GM21515 (cell line): ENCODE results near the gene POU6F2.

Source experiments
- ATAC-seq: cut with Tn5 transposase; IDR thresholded peaks from one replicate; pipeline ENCODE4 v1.9.1; 2021; ENCODE audit not compliant: unreplicated experiment

Gene POU6F2

GRCh38 chr7:39430441-39430840 lies 452.7 kb downstream of the POU6F2 start:
- no peak for ATAC-seq

GRCh38 chr7:39430909-39431641 lies 453.4 kb downstream of the POU6F2 start:
- ATAC-seq = no peak

- ATAC-seq = no peak
These were observed 454.7 kb downstream of the POU6F2 start for GRCh38 chr7:39432368-39432767.

- no peak for ATAC-seq
These were observed 455.2 kb downstream of the POU6F2 start for GRCh38 chr7:39432807-39433416.

GRCh38 chr7:39433550-39433949 lies 455.8 kb downstream of the POU6F2 start:
- ATAC-seq = no peak

- ATAC-seq = no peak
These were observed 456.3 kb downstream of the POU6F2 start for GRCh38 chr7:39434012-39434411.

GRCh38 chr7:39446546-39446945 lies 468.8 kb downstream of the POU6F2 start:
- ATAC-seq = no peak

GRCh38 chr7:39451901-39452300 lies 474.2 kb downstream of the POU6F2 start:
- no peak for ATAC-seq

- ATAC-seq = peak; percentile 89
These were observed 476.1 kb downstream of the POU6F2 start for GRCh38 chr7:39453743-39454355.

GRCh38 chr7:39458061-39458745 lies 480.5 kb downstream of the POU6F2 start:
- ATAC-seq = no peak

- no peak for ATAC-seq
These were observed 481.9 kb downstream of the POU6F2 start for GRCh38 chr7:39459636-39460035.

GRCh38 chr7:39460486-39460885 lies 482.8 kb downstream of the POU6F2 start:
- no peak for ATAC-seq

GRCh38 chr7:39461263-39461820 lies 483.6 kb downstream of the POU6F2 start:
- ATAC-seq = no peak

- no peak for ATAC-seq
These were observed 485.5 kb downstream of the POU6F2 start for GRCh38 chr7:39463252-39463651.

- ATAC-seq = peak; percentile 15
These were observed 486.8 kb downstream of the POU6F2 start for GRCh38 chr7:39464350-39465054.

GRCh38 chr7:39465055-39465929 lies 487.6 kb downstream of the POU6F2 start:
- ATAC-seq = peak; percentile 91

- ATAC-seq = no peak
These were observed 490.6 kb downstream of the POU6F2 start for GRCh38 chr7:39468261-39468660.

GRCh38 chr7:39468808-39469374 lies 491.2 kb downstream of the POU6F2 start:
- ATAC-seq = no peak

- ATAC-seq = no peak
These were observed 503.2 kb downstream of the POU6F2 start for GRCh38 chr7:39480901-39481300.
